ENCODE data around the gene TMEM266. TPM values are rescaled to one million over a fixed set of nuclear protein-coding genes. Genes with fewer than 3 reads are reported as not detected.

The TMEM266 gene
- total and polyA plus RNA-seq, 2 experiments from 2014 or later, result 0.42 to 5.0 TPM

- H3K27me3 Mint-ChIP-seq (ENCODE audit: insufficient read depth, low read depth, poor library complexity), result peaks cover 20% of the 10 kb centered on the region
- TF ChIP-seq ETS1 (IDR thresholded peaks at IDR 0.05) (no peak), NANOG (IDR thresholded peaks at IDR 0.05; ENCODE audit: borderline replicate concordance) (no peak)
- TF ChIP-seq, protein P1, sequence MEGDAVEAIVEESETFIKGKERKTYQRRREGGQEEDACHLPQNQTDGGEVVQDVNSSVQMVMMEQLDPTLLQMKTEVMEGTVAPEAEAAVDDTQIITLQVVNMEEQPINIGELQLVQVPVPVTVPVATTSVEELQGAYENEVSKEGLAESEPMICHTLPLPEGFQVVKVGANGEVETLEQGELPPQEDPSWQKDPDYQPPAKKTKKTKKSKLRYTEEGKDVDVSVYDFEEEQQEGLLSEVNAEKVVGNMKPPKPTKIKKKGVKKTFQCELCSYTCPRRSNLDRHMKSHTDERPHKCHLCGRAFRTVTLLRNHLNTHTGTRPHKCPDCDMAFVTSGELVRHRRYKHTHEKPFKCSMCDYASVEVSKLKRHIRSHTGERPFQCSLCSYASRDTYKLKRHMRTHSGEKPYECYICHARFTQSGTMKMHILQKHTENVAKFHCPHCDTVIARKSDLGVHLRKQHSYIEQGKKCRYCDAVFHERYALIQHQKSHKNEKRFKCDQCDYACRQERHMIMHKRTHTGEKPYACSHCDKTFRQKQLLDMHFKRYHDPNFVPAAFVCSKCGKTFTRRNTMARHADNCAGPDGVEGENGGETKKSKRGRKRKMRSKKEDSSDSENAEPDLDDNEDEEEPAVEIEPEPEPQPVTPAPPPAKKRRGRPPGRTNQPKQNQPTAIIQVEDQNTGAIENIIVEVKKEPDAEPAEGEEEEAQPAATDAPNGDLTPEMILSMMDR (conservative IDR thresholded peaks at IDR 0.05; ENCODE audit: low read depth in 2 of 2), result no peak
- H3K27ac Mint-ChIP-seq, result no peak overlapping the region
- Histone ChIP-seq H4K20me1 (replicated peaks; ENCODE audit: insufficient read depth) (no peaks in the 10 kb centered on the region), H3K36me3 (ENCODE audit: insufficient read depth) (no peaks in the 10 kb centered on the region), H3K4me1 (ENCODE audit: insufficient read depth) (no peaks in the 10 kb centered on the region), H3F3A (replicated peaks; ENCODE audit: low read depth) (no peaks in the 10 kb centered on the region), H3K9me2 (ENCODE audit: insufficient read depth) (no peaks in the 10 kb centered on the region), H3K27ac (ENCODE audit: low read depth) (no peak overlapping the region), H3K79me2 (replicated peaks; ENCODE audit: insufficient read depth) (no peaks in the 10 kb centered on the region), H3K4me3 (no peak overlapping the region), H3K27me3 (ENCODE audit: insufficient read depth) (no peaks in the 10 kb centered on the region), H3K4me2 (no peak overlapping the region), H2AFZ (no peak overlapping the region)
- peaks cover 4% of the 10 kb centered on the region; the same call in 1 of the 3 replicates for H3K4me1 Mint-ChIP-seq
- ATAC-seq, result no peak
- no peak overlapping the region for H3K4me3 Mint-ChIP-seq
- no peaks in the 10 kb centered on the region; the same call in 2 of the 3 replicates for H3K36me3 Mint-ChIP-seq (ENCODE audit: low read depth)
- no peak for DNase-seq (ENCODE audit: low spot score)
- H3K9me3 Mint-ChIP-seq, result no peaks in the 10 kb centered on the region
Observed at GRCh38 chr15:76175442-76175841, 115.7 kb downstream of the TMEM266 start.

- H2AFZ ChIP-seq, result no peak overlapping the region
- H3K27me3 Mint-ChIP-seq (ENCODE audit: insufficient read depth, low read depth, poor library complexity), result peaks cover 20% of the 10 kb centered on the region
- no peak overlapping the region for H3K4me3 Mint-ChIP-seq
- H3K9me2 ChIP-seq (ENCODE audit: insufficient read depth), result no peaks in the 10 kb centered on the region
- H3K4me2 ChIP-seq, result no peak overlapping the region
- no peaks in the 10 kb centered on the region for H3K27me3 ChIP-seq (ENCODE audit: insufficient read depth)
- no peaks in the 10 kb centered on the region; the same call in 2 of the 3 replicates for H3K36me3 Mint-ChIP-seq (ENCODE audit: low read depth)
- no peaks in the 10 kb centered on the region for H3K4me1 ChIP-seq (ENCODE audit: insufficient read depth)
- H3K79me2 ChIP-seq (replicated peaks; ENCODE audit: insufficient read depth), result no peaks in the 10 kb centered on the region
- H3K4me1 Mint-ChIP-seq, result peaks cover 4% of the 10 kb centered on the region; the same call in 1 of the 3 replicates
- H3K4me3 ChIP-seq, result no peak overlapping the region
- H3F3A ChIP-seq (replicated peaks; ENCODE audit: low read depth), result no peaks in the 10 kb centered on the region
- H3K9me3 Mint-ChIP-seq, result no peaks in the 10 kb centered on the region
- no peaks in the 10 kb centered on the region for H3K36me3 ChIP-seq (ENCODE audit: insufficient read depth)
- no peak overlapping the region for H3K27ac Mint-ChIP-seq
- ATAC-seq, result no peak
- DNase-seq (ENCODE audit: low spot score), result no peak
- no peaks in the 10 kb centered on the region for H4K20me1 ChIP-seq (replicated peaks; ENCODE audit: insufficient read depth)
- H3K27ac ChIP-seq (ENCODE audit: low read depth), result no peak overlapping the region
- TF ChIP-seq EZH2phosphoT487 (IDR thresholded peaks at IDR 0.05; ENCODE audit: unreplicated experiment), result no peak
- TF ChIP-seq, protein P1 (conservative IDR thresholded peaks at IDR 0.05; ENCODE audit: low read depth in 2 of 2), result no peak
- no peak for TF ChIP-seq JUNB (IDR thresholded peaks at IDR 0.05; ENCODE audit: unreplicated experiment)
- no peak for TF ChIP-seq EZH2 (IDR thresholded peaks at IDR 0.05; ENCODE audit: low read depth, unreplicated experiment)
- TF ChIP-seq NANOG (IDR thresholded peaks at IDR 0.05; ENCODE audit: borderline replicate concordance), result no peak
- no peak for TF ChIP-seq ZNF331 (CRISPR knock-in tag; IDR thresholded peaks at IDR 0.05; ENCODE audit: low read depth)
- no peak for TF ChIP-seq STAT1 (IDR thresholded peaks at IDR 0.05; ENCODE audit: unreplicated experiment)
- TF ChIP-seq, protein P2, sequence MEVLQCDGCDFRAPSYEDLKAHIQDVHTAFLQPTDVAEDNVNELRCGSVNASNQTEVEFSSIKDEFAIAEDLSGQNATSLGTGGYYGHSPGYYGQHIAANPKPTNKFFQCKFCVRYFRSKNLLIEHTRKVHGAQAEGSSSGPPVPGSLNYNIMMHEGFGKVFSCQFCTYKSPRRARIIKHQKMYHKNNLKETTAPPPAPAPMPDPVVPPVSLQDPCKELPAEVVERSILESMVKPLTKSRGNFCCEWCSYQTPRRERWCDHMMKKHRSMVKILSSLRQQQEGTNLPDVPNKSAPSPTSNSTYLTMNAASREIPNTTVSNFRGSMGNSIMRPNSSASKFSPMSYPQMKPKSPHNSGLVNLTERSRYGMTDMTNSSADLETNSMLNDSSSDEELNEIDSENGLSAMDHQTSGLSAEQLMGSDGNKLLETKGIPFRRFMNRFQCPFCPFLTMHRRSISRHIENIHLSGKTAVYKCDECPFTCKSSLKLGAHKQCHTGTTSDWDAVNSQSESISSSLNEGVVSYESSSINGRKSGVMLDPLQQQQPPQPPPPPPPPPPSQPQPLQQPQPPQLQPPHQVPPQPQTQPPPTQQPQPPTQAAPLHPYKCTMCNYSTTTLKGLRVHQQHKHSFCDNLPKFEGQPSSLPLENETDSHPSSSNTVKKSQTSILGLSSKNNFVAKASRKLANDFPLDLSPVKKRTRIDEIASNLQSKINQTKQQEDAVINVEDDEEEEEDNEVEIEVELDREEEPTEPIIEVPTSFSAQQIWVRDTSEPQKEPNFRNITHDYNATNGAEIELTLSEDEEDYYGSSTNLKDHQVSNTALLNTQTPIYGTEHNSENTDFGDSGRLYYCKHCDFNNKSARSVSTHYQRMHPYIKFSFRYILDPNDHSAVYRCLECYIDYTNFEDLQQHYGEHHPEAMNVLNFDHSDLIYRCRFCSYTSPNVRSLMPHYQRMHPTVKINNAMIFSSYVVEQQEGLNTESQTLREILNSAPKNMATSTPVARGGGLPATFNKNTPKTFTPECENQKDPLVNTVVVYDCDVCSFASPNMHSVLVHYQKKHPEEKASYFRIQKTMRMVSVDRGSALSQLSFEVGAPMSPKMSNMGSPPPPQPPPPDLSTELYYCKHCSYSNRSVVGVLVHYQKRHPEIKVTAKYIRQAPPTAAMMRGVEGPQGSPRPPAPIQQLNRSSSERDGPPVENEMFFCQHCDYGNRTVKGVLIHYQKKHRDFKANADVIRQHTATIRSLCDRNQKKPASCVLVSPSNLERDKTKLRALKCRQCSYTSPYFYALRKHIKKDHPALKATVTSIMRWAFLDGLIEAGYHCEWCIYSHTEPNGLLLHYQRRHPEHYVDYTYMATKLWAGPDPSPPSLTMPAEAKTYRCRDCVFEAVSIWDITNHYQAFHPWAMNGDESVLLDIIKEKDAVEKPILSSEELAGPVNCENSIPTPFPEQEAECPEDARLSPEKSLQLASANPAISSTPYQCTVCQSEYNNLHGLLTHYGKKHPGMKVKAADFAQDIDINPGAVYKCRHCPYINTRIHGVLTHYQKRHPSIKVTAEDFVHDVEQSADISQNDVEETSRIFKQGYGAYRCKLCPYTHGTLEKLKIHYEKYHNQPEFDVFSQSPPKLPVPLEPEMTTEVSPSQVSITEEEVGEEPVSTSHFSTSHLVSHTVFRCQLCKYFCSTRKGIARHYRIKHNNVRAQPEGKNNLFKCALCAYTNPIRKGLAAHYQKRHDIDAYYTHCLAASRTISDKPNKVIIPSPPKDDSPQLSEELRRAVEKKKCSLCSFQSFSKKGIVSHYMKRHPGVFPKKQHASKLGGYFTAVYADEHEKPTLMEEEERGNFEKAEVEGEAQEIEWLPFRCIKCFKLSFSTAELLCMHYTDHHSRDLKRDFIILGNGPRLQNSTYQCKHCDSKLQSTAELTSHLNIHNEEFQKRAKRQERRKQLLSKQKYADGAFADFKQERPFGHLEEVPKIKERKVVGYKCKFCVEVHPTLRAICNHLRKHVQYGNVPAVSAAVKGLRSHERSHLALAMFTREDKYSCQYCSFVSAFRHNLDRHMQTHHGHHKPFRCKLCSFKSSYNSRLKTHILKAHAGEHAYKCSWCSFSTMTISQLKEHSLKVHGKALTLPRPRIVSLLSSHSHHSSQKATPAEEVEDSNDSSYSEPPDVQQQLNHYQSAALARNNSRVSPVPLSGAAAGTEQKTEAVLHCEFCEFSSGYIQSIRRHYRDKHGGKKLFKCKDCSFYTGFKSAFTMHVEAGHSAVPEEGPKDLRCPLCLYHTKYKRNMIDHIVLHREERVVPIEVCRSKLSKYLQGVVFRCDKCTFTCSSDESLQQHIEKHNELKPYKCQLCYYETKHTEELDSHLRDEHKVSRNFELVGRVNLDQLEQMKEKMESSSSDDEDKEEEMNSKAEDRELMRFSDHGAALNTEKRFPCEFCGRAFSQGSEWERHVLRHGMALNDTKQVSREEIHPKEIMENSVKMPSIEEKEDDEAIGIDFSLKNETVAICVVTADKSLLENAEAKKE (CRISPR knock-in tag; IDR thresholded peaks at IDR 0.05), result no peak
Observed at GRCh38 chr15:76176059-76176458, 116.3 kb downstream of the TMEM266 start.

Measured in GM23338 (cell line).